Activated naive CD8-positive, alpha-beta T cell treated with anti-CD3 and anti-CD28 coated beads for 36 hours (primary cell): ENCODE measurements around the gene WASL. TPM values are rescaled to one million over a fixed set of nuclear protein-coding genes. Genes with fewer than 3 reads are reported as not detected.

Experiments used
- DNase-seq: peaks from one replicate; pipeline ENCODE4 v3.0.0; 2021
- H3K27ac Mint-ChIP-seq: one replicate; pipeline ENCODE4 v1.8.0; 2022; ENCODE audit warnings: mild to moderate bottlenecking, moderate library complexity, mixed read lengths
- H3K27me3 Mint-ChIP-seq: one replicate; pipeline ENCODE4 v1.8.0; 2022; ENCODE audit warnings: mild to moderate bottlenecking, mixed read lengths
- H3K36me3 Mint-ChIP-seq: one replicate; pipeline ENCODE4 v1.8.0; 2021; ENCODE audit warnings: mild to moderate bottlenecking, mixed read lengths
- H3K4me1 Mint-ChIP-seq: one replicate; pipeline ENCODE4 v1.8.0; 2021; ENCODE audit warnings: mixed read lengths
- H3K4me3 Mint-ChIP-seq: one replicate; pipeline ENCODE4 v1.8.0; 2022; ENCODE audit warnings: mild to moderate bottlenecking, moderate library complexity, mixed read lengths
- H3K9me3 Mint-ChIP-seq: one replicate; pipeline ENCODE4 v1.8.0; 2022; ENCODE audit warnings: mixed read lengths
- total RNA-seq, 2 experiments: library from RNA; stranded (reverse); gene quantifications; one replicate each; pipeline ENCODE4 v1.2.3, GENCODE V29; 2021

Gene WASL
- total RNA-seq, 2 experiments from 2014 or later, result 5.1 to 5.5 TPM

- Mint-ChIP-seq H3K9me3 (no peaks in the 10 kb centered on the region), H3K27me3 (peaks cover 5% of the 10 kb centered on the region), H3K27ac (no peak overlapping the region), H3K36me3 (no peaks in the 10 kb centered on the region), H3K4me1 (no peaks in the 10 kb centered on the region), H3K4me3 (no peak overlapping the region)
- no peak for DNase-seq
These were observed 92.1 kb downstream of the WASL start for GRCh38 chr7:123656544-123657303.

DNA sequence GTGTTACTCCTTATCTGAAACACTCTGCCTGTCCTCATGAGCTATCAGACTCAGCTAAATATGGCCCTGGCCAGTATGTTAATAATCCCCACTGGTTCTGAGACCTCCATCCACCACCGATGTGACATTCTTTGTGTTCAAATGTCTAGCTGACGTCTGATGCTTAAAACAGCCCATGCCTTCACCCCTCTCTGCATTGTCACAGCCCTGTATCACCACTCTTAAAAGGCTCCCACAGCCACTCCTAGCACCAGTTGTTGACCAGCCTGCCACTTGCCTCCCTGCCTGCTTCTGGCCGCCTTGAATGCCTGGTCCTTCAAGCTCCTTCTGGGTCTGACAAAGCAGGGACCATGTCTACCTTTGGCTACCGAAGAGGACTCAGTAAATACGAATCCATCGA, 93.2 kb downstream of the WASL start, which contains the start of gene LMOD2:
LMOD2 (plus strand) TSS at position 253 of the 400 bp plus-strand sequence; CDS start at position 351, 98 bp downstream.
- Mint-ChIP-seq H3K27me3 (peaks cover 2% of the 10 kb centered on the region), H3K9me3 (no peaks in the 10 kb centered on the region), H3K4me1 (no peaks in the 10 kb centered on the region), H3K4me3 (no peak within 1 kb of the TSS), H3K36me3 (no peaks in the 10 kb centered on the region), H3K27ac (no peak within 1 kb of the TSS)
- DNase-seq, result no peak

- no peak overlapping the region for H3K4me3 Mint-ChIP-seq
- H3K27ac Mint-ChIP-seq, result no peak overlapping the region
- no peak for DNase-seq
- H3K9me3 Mint-ChIP-seq, result no peaks in the 10 kb centered on the region
- H3K4me1 Mint-ChIP-seq, result no peaks in the 10 kb centered on the region
- H3K27me3 Mint-ChIP-seq, result peaks cover 6% of the 10 kb centered on the region
- no peaks in the 10 kb centered on the region for H3K36me3 Mint-ChIP-seq
These were observed 95.6 kb downstream of the WASL start for GRCh38 chr7:123653162-123653561.

DNA sequence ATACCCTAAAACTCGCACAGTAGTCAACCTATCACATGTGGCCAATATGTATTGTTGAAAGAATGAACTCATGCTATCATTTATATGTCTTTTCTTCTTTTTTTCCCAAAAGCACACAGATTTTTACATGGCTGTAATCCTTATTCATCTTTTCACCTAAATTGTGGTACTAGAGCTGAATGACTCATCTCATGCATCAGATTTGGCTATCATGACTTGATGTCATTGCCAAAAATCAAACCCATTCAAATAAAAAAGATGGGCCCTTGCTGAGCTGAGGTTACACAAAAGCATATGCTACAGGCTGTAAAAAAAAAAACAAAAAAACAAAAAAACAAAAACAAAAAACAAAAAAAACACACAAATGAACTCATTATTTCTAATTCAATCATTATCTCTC, 96.4 kb downstream of the WASL start:
- H3K36me3 Mint-ChIP-seq, result no peaks in the 10 kb centered on the region
- DNase-seq, result no peak
- H3K4me3 Mint-ChIP-seq, result no peak overlapping the region
- no peak overlapping the region for H3K27ac Mint-ChIP-seq
- H3K9me3 Mint-ChIP-seq, result no peaks in the 10 kb centered on the region
- H3K27me3 Mint-ChIP-seq, result peaks cover 6% of the 10 kb centered on the region
- H3K4me1 Mint-ChIP-seq, result no peaks in the 10 kb centered on the region

GRCh38 chr7:123650595-123650994, 98.2 kb downstream of the WASL start:
- Mint-ChIP-seq H3K4me3 (no peak overlapping the region), H3K27me3 (peaks cover 10% of the 10 kb centered on the region)

DNA sequence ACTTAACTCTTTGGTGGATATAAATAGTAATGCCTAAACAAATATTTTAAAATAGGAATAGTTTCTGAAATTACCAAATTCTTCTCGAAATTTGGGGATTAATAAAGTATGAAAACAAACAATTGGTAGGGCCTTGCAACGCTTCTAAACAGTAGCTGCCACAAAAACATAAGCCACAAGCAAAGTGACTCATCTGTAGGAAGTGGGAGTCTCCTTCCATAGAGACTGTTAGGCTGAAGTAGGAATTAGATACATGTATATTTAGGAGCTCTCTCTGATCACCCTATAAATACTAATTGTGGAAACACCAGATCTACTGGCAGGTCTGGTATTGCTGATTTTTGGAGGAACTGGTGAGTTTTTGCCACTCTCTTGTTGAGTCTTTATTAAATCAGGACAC, 98.8 kb downstream of the WASL start:
- H3K36me3 Mint-ChIP-seq, result no peaks in the 10 kb centered on the region
- no peaks in the 10 kb centered on the region for H3K9me3 Mint-ChIP-seq
- no peak overlapping the region for H3K27ac Mint-ChIP-seq
- no peak overlapping the region for H3K4me3 Mint-ChIP-seq
- no peaks in the 10 kb centered on the region for H3K4me1 Mint-ChIP-seq
- peaks cover 14% of the 10 kb centered on the region for H3K27me3 Mint-ChIP-seq
- DNase-seq, result no peak

More at GRCh38 chr7:123650595-123650994, 98.2 kb downstream of the WASL start:
- H3K36me3 Mint-ChIP-seq, result no peaks in the 10 kb centered on the region
- no peak overlapping the region for H3K27ac Mint-ChIP-seq
- no peaks in the 10 kb centered on the region for H3K4me1 Mint-ChIP-seq
- no peaks in the 10 kb centered on the region for H3K9me3 Mint-ChIP-seq
- DNase-seq, result no peak

DNA sequence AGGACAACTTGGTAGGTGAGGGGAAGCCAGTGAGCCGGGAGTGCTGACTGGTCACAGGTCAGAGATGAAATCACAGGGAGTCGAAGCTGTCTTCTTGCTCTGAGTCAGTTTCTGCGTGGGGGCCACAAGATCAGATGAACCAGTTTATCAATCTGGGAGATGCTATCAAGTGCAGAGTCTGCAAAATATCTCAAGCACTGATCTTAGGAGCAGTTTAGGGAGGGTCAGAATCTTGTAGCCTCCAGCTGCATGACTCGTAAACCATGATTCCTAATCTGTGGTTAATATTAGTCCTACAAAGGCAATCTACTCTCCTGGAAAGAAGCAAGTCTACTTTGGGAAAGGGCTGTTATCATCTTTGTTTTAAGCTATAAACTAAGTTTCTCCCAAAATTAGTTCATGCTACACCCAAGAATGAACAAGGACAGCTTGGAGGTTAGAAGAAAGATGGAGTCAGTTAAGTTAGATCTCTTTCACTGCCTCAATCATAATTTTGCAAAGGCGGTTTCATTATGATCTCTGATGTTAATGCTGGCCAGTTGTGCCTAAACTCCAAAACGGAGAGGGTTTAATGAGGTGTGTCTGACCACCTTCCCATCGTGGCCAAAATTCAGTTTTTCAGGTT, 101.6 kb downstream of the WASL start:
- no peaks in the 10 kb centered on the region for H3K36me3 Mint-ChIP-seq
- no peaks in the 10 kb centered on the region for H3K4me1 Mint-ChIP-seq
- peaks cover 34% of the 10 kb centered on the region for H3K27me3 Mint-ChIP-seq
- no peak for DNase-seq
- H3K4me3 Mint-ChIP-seq, result no peak overlapping the region
- no peak overlapping the region for H3K27ac Mint-ChIP-seq
- no peaks in the 10 kb centered on the region for H3K9me3 Mint-ChIP-seq

GRCh38 chr7:123645516-123645915, 103.3 kb downstream of the WASL start:
- H3K4me1 Mint-ChIP-seq, result no peaks in the 10 kb centered on the region
- H3K36me3 Mint-ChIP-seq, result no peaks in the 10 kb centered on the region
- no peak overlapping the region for H3K27ac Mint-ChIP-seq
- no peak for DNase-seq
- H3K27me3 Mint-ChIP-seq, result peaks cover 41% of the 10 kb centered on the region
- H3K4me3 Mint-ChIP-seq, result no peak overlapping the region
- H3K9me3 Mint-ChIP-seq, result no peaks in the 10 kb centered on the region

DNA sequence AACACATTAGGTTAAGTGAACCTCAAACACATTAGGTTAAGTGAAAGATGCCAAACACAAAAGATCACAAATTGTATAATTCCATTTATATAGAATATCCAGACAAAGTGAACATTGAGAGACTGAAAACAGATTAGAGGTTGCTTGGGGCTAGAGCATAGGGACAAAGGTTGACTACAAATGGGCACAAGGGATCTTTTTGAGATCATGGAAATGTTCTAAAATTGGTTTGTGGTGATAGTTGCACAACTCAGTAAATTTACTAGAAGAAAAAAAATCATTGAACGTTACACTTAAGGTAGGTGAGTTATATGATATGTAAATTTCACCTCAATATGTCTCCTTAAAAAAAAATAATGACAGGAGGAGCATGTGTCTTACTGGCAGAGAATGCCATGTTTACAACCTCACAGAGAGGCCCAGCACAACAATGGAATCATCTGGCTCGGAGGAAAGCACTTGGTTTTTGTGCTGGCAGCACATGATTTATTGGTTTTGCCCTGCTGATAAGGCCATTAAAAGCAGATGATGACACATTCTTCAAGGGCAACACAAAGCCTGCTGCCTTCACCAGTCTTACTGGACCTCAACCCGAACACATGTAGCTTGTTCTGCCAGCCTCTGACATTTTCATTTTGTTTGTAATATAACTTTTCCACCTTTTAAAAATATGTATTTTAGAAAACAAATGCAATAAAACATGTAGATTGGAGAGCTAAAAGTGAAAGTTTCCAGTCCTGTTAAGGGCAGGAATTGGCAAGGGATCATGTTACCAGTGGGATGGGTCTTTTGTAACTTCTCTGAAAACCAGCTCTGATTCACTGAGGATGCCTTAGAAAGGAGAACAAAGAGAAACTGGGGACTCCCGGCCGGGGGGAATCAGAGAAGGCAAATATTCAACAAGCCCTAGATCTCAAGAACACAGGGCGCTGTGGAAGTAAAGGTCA, 105.0 kb downstream of the WASL start:
- Mint-ChIP-seq H3K27me3 (peaks cover 48% of the 10 kb centered on the region), H3K9me3 (no peaks in the 10 kb centered on the region), H3K4me1 (no peaks in the 10 kb centered on the region), H3K27ac (no peak overlapping the region), H3K36me3 (no peaks in the 10 kb centered on the region), H3K4me3 (no peak overlapping the region)
- DNase-seq, result no peak

DNA sequence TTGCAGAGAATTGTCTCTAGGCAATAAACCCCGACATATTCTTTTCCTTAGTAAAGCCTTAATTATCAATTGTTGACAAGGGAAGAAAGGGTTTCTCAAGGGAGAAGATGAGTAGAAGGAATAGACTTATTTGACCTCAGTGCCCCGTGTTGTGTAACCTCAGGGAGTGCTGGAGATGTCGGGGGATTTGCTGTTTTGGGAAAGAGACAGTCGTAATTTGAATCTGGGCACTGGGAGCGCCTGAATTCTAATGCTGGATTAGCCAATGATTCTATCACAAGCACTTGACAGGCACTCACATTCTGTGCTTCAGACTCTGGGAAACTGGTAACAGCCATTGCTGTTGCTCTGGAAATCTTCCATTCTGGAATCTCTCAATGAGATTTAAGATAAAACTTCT, 106.9 kb downstream of the WASL start:
- Mint-ChIP-seq H3K9me3 (no peaks in the 10 kb centered on the region), H3K4me1 (no peaks in the 10 kb centered on the region), H3K36me3 (no peaks in the 10 kb centered on the region), H3K4me3 (no peak overlapping the region), H3K27me3 (peaks cover 65% of the 10 kb centered on the region), H3K27ac (no peak overlapping the region)
- DNase-seq, result no peak

- Mint-ChIP-seq H3K36me3 (no peaks in the 10 kb centered on the region), H3K9me3 (no peaks in the 10 kb centered on the region), H3K4me3 (no peak overlapping the region), H3K27me3 (peaks cover 61% of the 10 kb centered on the region), H3K27ac (no peak overlapping the region), H3K4me1 (no peaks in the 10 kb centered on the region)
- no peak for DNase-seq
These were observed 108.2 kb downstream of the WASL start for GRCh38 chr7:123640583-123640982.

DNA sequence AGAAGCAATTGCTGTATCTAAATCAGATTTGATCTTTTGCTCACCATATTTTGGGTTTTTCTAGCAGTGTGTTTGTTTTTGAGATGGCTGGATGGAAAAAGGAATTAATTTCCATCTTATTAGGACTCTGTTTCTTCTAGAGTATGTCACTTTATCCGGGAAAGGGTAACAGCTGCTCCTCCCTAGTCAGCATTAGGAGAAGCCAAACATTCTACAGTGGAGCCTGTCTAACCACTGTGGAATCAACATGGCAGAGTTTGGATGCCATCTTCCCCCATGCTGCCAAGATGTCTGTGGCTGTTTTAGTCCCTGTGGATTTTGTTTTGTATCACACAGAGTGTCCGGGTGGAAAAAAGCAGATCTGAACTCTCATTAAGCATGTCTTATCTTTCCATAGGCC, 109.2 kb downstream of the WASL start:
- DNase-seq, result no peak
- Mint-ChIP-seq H3K27ac (no peak overlapping the region), H3K4me1 (no peaks in the 10 kb centered on the region), H3K36me3 (no peaks in the 10 kb centered on the region), H3K9me3 (no peaks in the 10 kb centered on the region), H3K4me3 (no peak overlapping the region), H3K27me3 (peaks cover 56% of the 10 kb centered on the region)

DNA sequence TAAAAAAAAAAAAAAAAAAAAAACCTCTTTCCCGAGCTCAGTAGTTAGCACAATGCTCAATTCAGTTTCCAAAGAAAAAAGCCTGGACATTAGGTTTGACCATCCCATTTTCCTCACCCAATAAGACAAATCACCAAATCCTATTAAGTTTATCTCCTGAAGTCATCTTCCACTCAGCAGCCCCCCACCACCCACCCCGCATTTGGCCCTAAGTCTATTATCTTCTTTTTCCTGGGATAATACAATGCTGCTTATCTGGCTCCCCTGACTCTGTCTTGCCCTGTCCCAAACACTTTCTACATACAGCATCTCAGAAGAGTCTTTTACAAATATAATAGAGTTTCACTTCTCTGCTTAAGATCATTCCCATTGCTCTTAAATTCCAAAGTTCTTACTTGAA, 110.9 kb downstream of the WASL start:
- Mint-ChIP-seq H3K27me3 (peaks cover 43% of the 10 kb centered on the region), H3K4me1 (no peaks in the 10 kb centered on the region), H3K9me3 (no peaks in the 10 kb centered on the region), H3K27ac (no peak overlapping the region), H3K4me3 (no peak overlapping the region), H3K36me3 (no peaks in the 10 kb centered on the region)
- no peak for DNase-seq

GRCh38 chr7:123637203-123637602, 111.6 kb downstream of the WASL start:
- Mint-ChIP-seq H3K27ac (no peak overlapping the region), H3K4me1 (no peaks in the 10 kb centered on the region), H3K4me3 (no peak overlapping the region), H3K9me3 (no peaks in the 10 kb centered on the region), H3K27me3 (peaks cover 37% of the 10 kb centered on the region), H3K36me3 (no peaks in the 10 kb centered on the region)
- DNase-seq, result no peak
